ENCODE data around the gene CHAC2.

Gene CHAC2

DNA sequence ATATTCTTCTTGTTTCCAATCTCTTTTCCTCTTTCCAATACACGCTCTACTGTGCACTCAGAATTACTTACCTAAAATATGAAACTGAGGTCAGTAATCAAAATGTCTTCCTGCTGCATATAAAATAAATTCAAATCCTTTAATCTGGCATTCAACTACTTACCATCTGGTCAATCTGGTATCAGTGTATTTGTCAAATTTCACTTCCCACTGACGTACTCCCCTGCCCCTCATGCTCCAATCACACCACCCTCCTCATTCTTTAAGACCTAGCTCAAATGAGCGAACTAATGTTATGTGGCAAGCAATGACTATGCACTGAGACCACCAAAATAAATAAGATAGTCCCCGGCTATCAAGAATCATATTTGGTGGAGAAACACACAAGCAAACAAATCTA is 12.5 kb downstream of the CHAC2 start:
- no peak overlapping the region for H3K9ac ChIP-seq (ENCODE audit: low read depth, low read length)
- H3K27me3 ChIP-seq (ENCODE audit: insufficient read depth, low read length), result no peaks in the 10 kb centered on the region
- peaks cover 14% of the 10 kb centered on the region; the same call in 1 of the 2 replicates for H3K4me1 ChIP-seq (ENCODE audit: insufficient read depth, low read length)
- H3K36me3 ChIP-seq (ENCODE audit: insufficient read depth, low read depth, low read length), result peaks cover 42% of the 10 kb centered on the region
- no peak overlapping the region for H3K4me3 ChIP-seq (ENCODE audit: low read length)
- no peak overlapping the region for H3K27ac ChIP-seq (ENCODE audit: low read length)
- H3K9me3 ChIP-seq (ENCODE audit: insufficient read depth, low read depth, low read length), result no peaks in the 10 kb centered on the region

- Histone ChIP-seq H3K9me3 (ENCODE audit: insufficient read depth, low read depth, low read length) (no peaks in the 10 kb centered on the region), H3K27me3 (ENCODE audit: insufficient read depth, low read length) (no peaks in the 10 kb centered on the region), H3K9ac (ENCODE audit: low read depth, low read length) (peak overlapping the region; percentile 23; the same call in 1 of the 2 replicates), H3K4me3 (ENCODE audit: low read length) (no peak overlapping the region), H3K4me1 (ENCODE audit: insufficient read depth, low read length) (peaks cover 17% of the 10 kb centered on the region; the same call in 1 of the 2 replicates), H3K27ac (ENCODE audit: low read length) (no peak overlapping the region), H3K36me3 (ENCODE audit: insufficient read depth, low read depth, low read length) (peaks cover 35% of the 10 kb centered on the region)
Observed at GRCh38 chr2:53782676-53783075, 15.1 kb downstream of the CHAC2 start.

- Histone ChIP-seq H3K4me1 (ENCODE audit: insufficient read depth, low read length) (peaks cover 21% of the 10 kb centered on the region; the same call in 1 of the 2 replicates), H3K9ac (ENCODE audit: low read depth, low read length) (0 out of 2 replicates have a peak overlapping the region, but pooled peaks have one; percentile 96), H3K4me3 (ENCODE audit: low read length) (peak overlapping the region; percentile 95; the same call in 1 of the 2 replicates), H3K27ac (ENCODE audit: low read length) (no peak overlapping the region), H3K9me3 (ENCODE audit: insufficient read depth, low read depth, low read length) (no peaks in the 10 kb centered on the region), H3K27me3 (ENCODE audit: insufficient read depth, low read length) (no peaks in the 10 kb centered on the region), H3K36me3 (ENCODE audit: insufficient read depth, low read depth, low read length) (peaks cover 28% of the 10 kb centered on the region)
Observed at GRCh38 chr2:53784436-53784835, 16.8 kb downstream of the CHAC2 start.

GRCh38 chr2:53785366-53785765 is 17.8 kb downstream of the CHAC2 start:
- H3K36me3 ChIP-seq (ENCODE audit: insufficient read depth, low read depth, low read length), result peaks cover 19% of the 10 kb centered on the region
- peaks cover 21% of the 10 kb centered on the region; the same call in 1 of the 2 replicates for H3K4me1 ChIP-seq (ENCODE audit: insufficient read depth, low read length)
- H3K9ac ChIP-seq (ENCODE audit: low read depth, low read length), result peak overlapping the region; percentile 96; the same call in 1 of the 2 replicates
- peak overlapping the region; percentile 95 for H3K4me3 ChIP-seq (ENCODE audit: low read length)
- no peaks in the 10 kb centered on the region for H3K9me3 ChIP-seq (ENCODE audit: insufficient read depth, low read depth, low read length)
- H3K27me3 ChIP-seq (ENCODE audit: insufficient read depth, low read length), result no peaks in the 10 kb centered on the region
- H3K27ac ChIP-seq (ENCODE audit: low read length), result no peak overlapping the region

DNA sequence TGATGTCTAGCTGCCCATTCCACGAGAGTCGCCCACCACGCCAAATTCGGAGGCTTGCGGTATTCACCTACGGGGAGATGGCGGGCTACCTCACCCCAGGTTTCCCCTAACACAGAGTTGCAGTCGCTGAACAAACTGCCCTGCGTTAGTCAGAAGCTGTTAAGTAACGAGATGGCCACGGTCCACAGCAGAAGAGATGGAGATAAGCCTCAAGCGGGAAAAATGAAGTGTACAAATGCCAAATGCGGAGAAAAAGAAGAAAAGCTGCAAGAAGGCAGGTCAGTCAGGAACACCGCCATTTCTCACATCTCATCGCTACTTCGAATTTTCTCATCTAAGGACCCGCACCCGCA is 18.7 kb downstream of the CHAC2 start:
- peaks cover 21% of the 10 kb centered on the region; the same call in 1 of the 2 replicates for H3K4me1 ChIP-seq (ENCODE audit: insufficient read depth, low read length)
- peak overlapping the region; percentile 95 for H3K4me3 ChIP-seq (ENCODE audit: low read length)
- H3K9ac ChIP-seq (ENCODE audit: low read depth, low read length), result peak overlapping the region; percentile 96

GRCh38 chr2:53786705-53787613 is 19.4 kb downstream of the CHAC2 start, which contains the start of the genes ASB3 and ERLEC1:
Gene ASB3, minus strand, starts transcription at chr2:53786953. Its CDS starts 21,381 bp downstream, at chr2:53765572.
Gene ERLEC1, plus strand, starts transcription at chr2:53787044. Its CDS starts 167 bp downstream, at chr2:53787211.
- H3K27ac ChIP-seq (ENCODE audit: low read length), result peak within 1 kb of the TSS; percentile 76
- peaks cover 21% of the 10 kb centered on the region; the same call in 1 of the 2 replicates for H3K4me1 ChIP-seq (ENCODE audit: insufficient read depth, low read length)
- H3K36me3 ChIP-seq (ENCODE audit: insufficient read depth, low read depth, low read length), result peaks cover 4% of the 10 kb centered on the region; the same call in 1 of the 2 replicates
- peak within 1 kb of the TSS; percentile 95 for H3K4me3 ChIP-seq (ENCODE audit: low read length)
- peak within 1 kb of the TSS; percentile 96 for H3K9ac ChIP-seq (ENCODE audit: low read depth, low read length)
- H3K27me3 ChIP-seq (ENCODE audit: insufficient read depth, low read length), result no peaks in the 10 kb centered on the region
- H3K9me3 ChIP-seq (ENCODE audit: insufficient read depth, low read depth, low read length), result no peaks in the 10 kb centered on the region

More for the DNA sequence above, 18.7 kb downstream of the CHAC2 start:
- no peaks in the 10 kb centered on the region for H3K9me3 ChIP-seq (ENCODE audit: insufficient read depth, low read depth, low read length)
- no peaks in the 10 kb centered on the region for H3K27me3 ChIP-seq (ENCODE audit: insufficient read depth, low read length)
- peaks cover 10% of the 10 kb centered on the region; the same call in 1 of the 2 replicates for H3K36me3 ChIP-seq (ENCODE audit: insufficient read depth, low read depth, low read length)
- H3K27ac ChIP-seq (ENCODE audit: low read length), result peak overlapping the region; percentile 76

DNA sequence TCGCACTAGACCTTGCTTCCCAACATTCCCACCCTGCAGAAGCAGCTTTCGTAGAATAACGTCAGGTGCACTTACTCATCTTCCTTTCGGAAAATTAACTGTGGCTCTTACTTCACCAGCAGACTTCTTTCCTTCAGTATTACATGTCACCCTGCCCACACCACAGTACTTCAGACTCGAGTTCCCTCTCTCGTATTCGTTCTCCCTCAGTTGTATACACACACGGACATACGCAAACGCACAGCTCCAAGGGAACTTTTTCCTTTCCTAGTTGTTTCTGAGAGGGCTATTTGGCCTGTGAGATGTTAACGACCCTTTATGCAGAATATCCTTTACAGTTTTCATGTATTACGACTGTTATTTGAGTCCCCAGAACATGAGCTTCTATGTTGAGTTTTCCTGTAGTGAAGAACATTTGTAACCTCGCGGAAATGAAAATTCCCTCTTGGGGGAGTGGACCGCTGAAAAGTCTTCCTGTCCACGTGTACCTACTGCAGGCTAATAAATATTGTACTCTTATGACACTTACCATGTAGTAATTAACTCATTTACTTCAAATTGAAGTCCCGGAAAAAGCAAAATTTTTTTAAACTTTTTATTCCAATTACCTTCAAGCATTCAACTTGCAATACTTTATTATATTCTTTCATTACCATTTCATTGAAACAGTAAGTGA is 20.1 kb downstream of the CHAC2 start:
- H3K4me1 ChIP-seq (ENCODE audit: insufficient read depth, low read length), result peaks cover 14% of the 10 kb centered on the region; the same call in 1 of the 2 replicates
- no peaks in the 10 kb centered on the region for H3K36me3 ChIP-seq (ENCODE audit: insufficient read depth, low read depth, low read length)
- no peaks in the 10 kb centered on the region for H3K9me3 ChIP-seq (ENCODE audit: insufficient read depth, low read depth, low read length)
- H3K9ac ChIP-seq (ENCODE audit: low read depth, low read length), result peak overlapping the region; percentile 84; the same call in 1 of the 2 replicates
- H3K27me3 ChIP-seq (ENCODE audit: insufficient read depth, low read length), result no peaks in the 10 kb centered on the region
- H3K4me3 ChIP-seq (ENCODE audit: low read length), result peak overlapping the region; percentile 95
- no peak overlapping the region for H3K27ac ChIP-seq (ENCODE audit: low read length)

DNA sequence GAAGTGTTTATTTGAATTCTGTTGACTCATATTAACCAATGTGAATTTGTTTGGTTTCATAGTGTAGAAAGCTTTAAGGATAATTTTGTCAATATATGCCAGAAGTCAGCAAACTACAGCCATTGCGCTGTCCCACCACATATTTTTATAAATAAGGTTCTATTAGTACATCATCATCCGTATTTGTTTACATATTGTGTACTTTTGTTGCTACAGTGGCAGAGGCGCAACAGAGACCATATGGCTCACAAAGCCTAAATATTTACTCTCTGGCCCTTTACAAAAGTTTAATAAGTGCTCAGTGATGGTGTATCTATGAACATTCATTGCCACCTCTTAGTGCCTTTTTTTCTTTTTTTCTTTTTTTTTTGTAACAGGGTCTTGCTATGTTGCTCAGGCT is 25.7 kb downstream of the CHAC2 start:
- H3K27me3 ChIP-seq (ENCODE audit: insufficient read depth, low read length), result no peaks in the 10 kb centered on the region
- H3K4me3 ChIP-seq (ENCODE audit: low read length), result no peak overlapping the region
- no peaks in the 10 kb centered on the region for H3K9me3 ChIP-seq (ENCODE audit: insufficient read depth, low read depth, low read length)
- H3K36me3 ChIP-seq (ENCODE audit: insufficient read depth, low read depth, low read length), result peaks cover 32% of the 10 kb centered on the region
- H3K4me1 ChIP-seq (ENCODE audit: insufficient read depth, low read length), result no peaks in the 10 kb centered on the region
- H3K9ac ChIP-seq (ENCODE audit: low read depth, low read length), result no peak overlapping the region
- H3K27ac ChIP-seq (ENCODE audit: low read length), result no peak overlapping the region

GRCh38 chr2:53793821-53794220 is 26.2 kb downstream of the CHAC2 start:
- no peak overlapping the region for H3K4me3 ChIP-seq (ENCODE audit: low read length)

DNA sequence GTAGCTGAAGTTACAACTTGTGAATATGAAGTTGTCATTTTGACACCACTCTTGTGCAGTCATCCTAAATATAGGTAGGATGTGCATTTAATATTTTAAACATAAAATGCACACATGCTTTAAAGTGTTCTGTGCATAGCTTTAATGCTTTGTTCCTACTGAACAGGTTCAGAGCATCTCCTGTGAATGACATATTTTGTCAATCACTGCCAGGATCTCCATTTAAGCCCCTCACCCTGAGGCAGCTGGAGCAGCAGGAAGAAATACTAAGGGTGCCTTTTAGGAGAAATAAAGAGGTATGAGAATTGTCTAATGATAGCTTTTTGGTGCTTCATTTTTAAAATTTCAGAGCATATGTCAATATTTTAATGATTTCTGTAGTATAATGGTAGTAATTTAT is 33.9 kb downstream of the CHAC2 start:
- Histone ChIP-seq H3K4me3 (ENCODE audit: low read length) (no peak overlapping the region), H3K4me1 (ENCODE audit: insufficient read depth, low read length) (no peaks in the 10 kb centered on the region), H3K36me3 (ENCODE audit: insufficient read depth, low read depth, low read length) (peaks cover 63% of the 10 kb centered on the region), H3K27me3 (ENCODE audit: insufficient read depth, low read length) (no peaks in the 10 kb centered on the region), H3K9ac (ENCODE audit: low read depth, low read length) (no peak overlapping the region), H3K27ac (ENCODE audit: low read length) (no peak overlapping the region), H3K9me3 (ENCODE audit: insufficient read depth, low read depth, low read length) (no peaks in the 10 kb centered on the region)

More at GRCh38 chr2:53793821-53794220, 26.2 kb downstream of the CHAC2 start:
- no peak overlapping the region for H3K27ac ChIP-seq (ENCODE audit: low read length)
- H3K36me3 ChIP-seq (ENCODE audit: insufficient read depth, low read depth, low read length), result peaks cover 38% of the 10 kb centered on the region
- no peaks in the 10 kb centered on the region for H3K9me3 ChIP-seq (ENCODE audit: insufficient read depth, low read depth, low read length)
- H3K9ac ChIP-seq (ENCODE audit: low read depth, low read length), result no peak overlapping the region
- H3K4me1 ChIP-seq (ENCODE audit: insufficient read depth, low read length), result no peaks in the 10 kb centered on the region
- H3K27me3 ChIP-seq (ENCODE audit: insufficient read depth, low read length), result no peaks in the 10 kb centered on the region

- Histone ChIP-seq H3K36me3 (ENCODE audit: insufficient read depth, low read depth, low read length) (peaks cover 66% of the 10 kb centered on the region), H3K4me1 (ENCODE audit: insufficient read depth, low read length) (no peaks in the 10 kb centered on the region), H3K4me3 (ENCODE audit: low read length) (no peak overlapping the region), H3K9me3 (ENCODE audit: insufficient read depth, low read depth, low read length) (no peaks in the 10 kb centered on the region), H3K9ac (ENCODE audit: low read depth, low read length) (no peak overlapping the region; the same call in 1 of the 2 replicates), H3K27me3 (ENCODE audit: insufficient read depth, low read length) (no peaks in the 10 kb centered on the region), H3K27ac (ENCODE audit: low read length) (no peak overlapping the region)
Observed at GRCh38 chr2:53802617-53803151, 35.1 kb downstream of the CHAC2 start.
